ENCODE measurements around the gene BEGAIN.

The BEGAIN gene

GRCh38 chr14:100526057-100526456 lies 61.2 kb downstream of the BEGAIN start:
- no peak overlapping the region for H3K4me3 ChIP-seq (ENCODE audit: low read depth, low read length)
- no peak for DNase-seq (ENCODE audit: low read depth)
- TF ChIP-seq MYC (IDR thresholded peaks at IDR 0.05; ENCODE audit: low read depth, low read length) (no peak), POLR2A (IDR thresholded peaks at IDR 0.05; ENCODE audit: extremely low read depth, insufficient read length) (no peak)
- TF ChIP-seq, protein P1, sequence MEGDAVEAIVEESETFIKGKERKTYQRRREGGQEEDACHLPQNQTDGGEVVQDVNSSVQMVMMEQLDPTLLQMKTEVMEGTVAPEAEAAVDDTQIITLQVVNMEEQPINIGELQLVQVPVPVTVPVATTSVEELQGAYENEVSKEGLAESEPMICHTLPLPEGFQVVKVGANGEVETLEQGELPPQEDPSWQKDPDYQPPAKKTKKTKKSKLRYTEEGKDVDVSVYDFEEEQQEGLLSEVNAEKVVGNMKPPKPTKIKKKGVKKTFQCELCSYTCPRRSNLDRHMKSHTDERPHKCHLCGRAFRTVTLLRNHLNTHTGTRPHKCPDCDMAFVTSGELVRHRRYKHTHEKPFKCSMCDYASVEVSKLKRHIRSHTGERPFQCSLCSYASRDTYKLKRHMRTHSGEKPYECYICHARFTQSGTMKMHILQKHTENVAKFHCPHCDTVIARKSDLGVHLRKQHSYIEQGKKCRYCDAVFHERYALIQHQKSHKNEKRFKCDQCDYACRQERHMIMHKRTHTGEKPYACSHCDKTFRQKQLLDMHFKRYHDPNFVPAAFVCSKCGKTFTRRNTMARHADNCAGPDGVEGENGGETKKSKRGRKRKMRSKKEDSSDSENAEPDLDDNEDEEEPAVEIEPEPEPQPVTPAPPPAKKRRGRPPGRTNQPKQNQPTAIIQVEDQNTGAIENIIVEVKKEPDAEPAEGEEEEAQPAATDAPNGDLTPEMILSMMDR (IDR thresholded peaks at IDR 0.05; ENCODE audit: low read depth, low read length): no peak
- TF ChIP-seq, protein P2, sequence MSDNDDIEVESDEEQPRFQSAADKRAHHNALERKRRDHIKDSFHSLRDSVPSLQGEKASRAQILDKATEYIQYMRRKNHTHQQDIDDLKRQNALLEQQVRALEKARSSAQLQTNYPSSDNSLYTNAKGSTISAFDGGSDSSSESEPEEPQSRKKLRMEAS (IDR thresholded peaks at IDR 0.05; ENCODE audit: low read depth, low read length): no peak

DNA sequence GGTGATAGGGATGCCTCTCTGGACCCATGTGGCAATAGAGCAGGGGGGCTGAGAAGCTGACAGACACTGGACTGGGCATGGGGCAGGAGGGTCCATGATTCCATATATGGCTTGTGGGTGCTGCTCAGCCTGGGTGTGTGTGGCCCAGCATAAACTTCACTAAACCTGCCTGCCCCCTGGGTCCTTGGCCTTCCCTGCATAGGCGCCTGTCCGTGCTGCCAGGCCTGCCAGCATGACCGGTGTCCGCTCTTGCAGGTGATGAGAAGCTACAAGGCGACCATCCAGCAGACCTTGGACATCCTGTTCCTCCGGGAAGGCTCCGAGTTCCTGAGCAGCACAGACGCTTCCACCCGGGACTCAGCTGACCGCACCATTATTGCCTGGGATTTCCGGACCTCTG lies 61.6 kb downstream of the BEGAIN start:
- H3K4me3 ChIP-seq (ENCODE audit: low read depth, low read length): no peak overlapping the region
- no peak for DNase-seq (ENCODE audit: low read depth)
- TF ChIP-seq, protein P1 (IDR thresholded peaks at IDR 0.05; ENCODE audit: low read depth, low read length): no peak
- TF ChIP-seq, protein P2 (IDR thresholded peaks at IDR 0.05; ENCODE audit: low read depth, low read length): no peak
- TF ChIP-seq MYC (IDR thresholded peaks at IDR 0.05; ENCODE audit: low read depth, low read length) (no peak), POLR2A (IDR thresholded peaks at IDR 0.05; ENCODE audit: extremely low read depth, insufficient read length) (no peak)

- TF ChIP-seq, protein P1 (IDR thresholded peaks at IDR 0.05; ENCODE audit: low read depth, low read length): peak; percentile 45
- TF ChIP-seq, protein P2 (IDR thresholded peaks at IDR 0.05; ENCODE audit: low read depth, low read length): no peak
- peak; percentile 61 for DNase-seq (ENCODE audit: low read depth)
- no peak overlapping the region for H3K4me3 ChIP-seq (ENCODE audit: low read depth, low read length)
Observed at GRCh38 chr14:100524933-100525243, 62.3 kb downstream of the BEGAIN start.

DNA sequence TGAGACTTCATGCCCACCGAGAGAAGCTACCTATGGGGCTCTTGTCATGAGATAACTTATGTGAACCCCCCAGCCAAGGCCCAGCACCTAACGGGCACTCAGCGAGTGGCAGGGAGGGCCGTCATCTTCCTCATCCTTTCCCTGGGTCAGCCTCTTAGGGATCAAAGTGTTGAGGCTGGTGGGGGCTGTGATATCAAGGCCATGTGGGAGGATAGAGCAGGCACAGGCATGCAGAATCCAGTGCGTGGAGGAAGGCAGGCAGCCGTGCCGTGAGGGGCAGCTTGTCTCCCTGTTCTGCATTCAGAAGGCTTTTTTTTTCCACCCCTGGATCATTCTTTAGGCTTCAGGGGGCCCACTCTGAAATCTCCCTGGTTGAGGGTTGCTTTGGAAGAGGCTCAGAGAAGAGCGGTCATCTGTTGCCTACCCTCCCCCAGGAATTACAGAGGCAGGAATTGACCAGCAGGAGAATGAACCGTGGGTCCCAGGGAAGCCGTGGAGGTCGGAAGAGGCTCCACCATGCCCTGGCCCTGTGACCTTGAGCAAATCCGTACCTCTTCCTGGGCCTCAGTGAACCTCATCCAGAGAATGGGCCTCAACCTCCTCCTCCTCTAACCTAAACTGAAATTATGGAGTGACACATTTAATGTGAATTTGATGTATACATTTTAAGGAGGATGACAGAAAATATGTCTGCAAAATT lies 62.8 kb downstream of the BEGAIN start:
- TF ChIP-seq, protein P1 (IDR thresholded peaks at IDR 0.05; ENCODE audit: low read depth, low read length): no peak
- TF ChIP-seq, protein P2 (IDR thresholded peaks at IDR 0.05; ENCODE audit: low read depth, low read length): no peak
- no peak for TF ChIP-seq MYC (IDR thresholded peaks at IDR 0.05; ENCODE audit: low read depth, low read length)
- no peak for TF ChIP-seq POLR2A (IDR thresholded peaks at IDR 0.05; ENCODE audit: extremely low read depth, insufficient read length)
- no peak overlapping the region for H3K4me3 ChIP-seq (ENCODE audit: low read depth, low read length)
- no peak for DNase-seq (ENCODE audit: low read depth)

DNA sequence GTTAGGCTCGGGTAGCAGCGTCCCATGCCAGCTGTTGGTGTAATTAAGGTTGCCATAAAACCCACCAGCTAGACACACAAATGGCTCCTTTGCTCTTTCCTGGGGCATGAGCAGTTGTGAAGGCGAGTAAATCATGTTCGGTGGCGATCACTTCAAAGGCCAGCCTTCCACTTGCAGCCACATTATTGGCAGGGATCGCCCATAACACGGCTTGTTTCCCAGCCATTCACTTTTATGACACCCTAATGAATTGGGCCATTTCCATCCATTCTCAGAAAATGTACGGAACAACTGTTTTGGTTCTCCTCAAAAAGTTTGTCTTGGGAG lies 63.4 kb downstream of the BEGAIN start:
- H3K4me3 ChIP-seq (ENCODE audit: low read depth, low read length): no peak overlapping the region
- DNase-seq (ENCODE audit: low read depth): no peak
- TF ChIP-seq MYC (IDR thresholded peaks at IDR 0.05; ENCODE audit: low read depth, low read length): no peak
- no peak for TF ChIP-seq POLR2A (IDR thresholded peaks at IDR 0.05; ENCODE audit: extremely low read depth, insufficient read length)

GRCh38 chr14:100523131-100523842 lies 63.9 kb downstream of the BEGAIN start:
- H3K4me3 ChIP-seq (ENCODE audit: low read depth, low read length): no peak overlapping the region
- TF ChIP-seq MYC (IDR thresholded peaks at IDR 0.05; ENCODE audit: low read depth, low read length): no peak
- TF ChIP-seq, protein P2 (IDR thresholded peaks at IDR 0.05; ENCODE audit: low read depth, low read length): no peak
- no peak for TF ChIP-seq POLR2A (IDR thresholded peaks at IDR 0.05; ENCODE audit: extremely low read depth, insufficient read length)
- TF ChIP-seq, protein P1 (IDR thresholded peaks at IDR 0.05; ENCODE audit: low read depth, low read length): no peak
- no peak for DNase-seq (ENCODE audit: low read depth)

Data from NB4 (cell line).